ENCODE results near the gene EGFR.

GRCh38 chr7:55178863-55179773, 160.3 kb downstream of the EGFR start:
- TF ChIP-seq CTCF (IDR thresholded peaks at IDR 0.05) (no peak), POLR2A (IDR thresholded peaks at IDR 0.05) (no peak)

Measured in lower leg skin (tissue), 3 donors.